ENCODE data around the gene SOX5. TPM values are rescaled to one million over a fixed set of nuclear protein-coding genes. Genes with fewer than 3 reads are reported as not detected.

Gene SOX5
- total and polyA plus RNA-seq, 2 experiments from 2014 or later, result 1.0 to 4.7 TPM

DNA sequence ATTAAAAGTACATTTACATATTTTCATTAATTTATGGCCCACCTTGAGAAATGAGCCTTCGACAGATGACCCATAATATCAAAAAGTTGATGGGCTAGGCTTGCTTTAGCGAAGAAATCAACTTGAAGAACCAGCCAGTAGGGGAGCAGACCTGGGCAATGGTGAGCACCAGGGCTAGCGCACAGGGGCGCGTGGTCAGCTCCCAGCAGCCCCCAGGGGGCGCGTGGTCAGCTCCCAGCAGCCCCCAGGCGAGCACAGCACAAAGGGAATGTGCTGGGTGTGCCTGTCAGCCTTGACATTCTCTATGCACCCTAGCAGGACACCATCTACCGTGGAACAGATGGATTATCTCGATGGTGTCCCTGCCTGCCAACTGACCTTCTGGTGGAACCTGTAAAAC, 15.3 kb upstream of the SOX5 start:
- H3K27me3 Mint-ChIP-seq (ENCODE audit: insufficient read depth, low read depth, poor library complexity), result peaks cover 3% of the 10 kb centered on the region
- H3K4me3 ChIP-seq, result no peak overlapping the region
- no peak overlapping the region for H3K4me2 ChIP-seq
- no peak overlapping the region for H3K27ac Mint-ChIP-seq
- ATAC-seq, result no peak
- no peaks in the 10 kb centered on the region for H3K4me1 Mint-ChIP-seq
- H3K9me2 ChIP-seq (ENCODE audit: insufficient read depth), result peaks cover 6% of the 10 kb centered on the region; the same call in 1 of the 2 replicates
- H4K20me1 ChIP-seq (replicated peaks; ENCODE audit: insufficient read depth), result no peaks in the 10 kb centered on the region
- TF ChIP-seq EZH2phosphoT487 (IDR thresholded peaks at IDR 0.05; ENCODE audit: unreplicated experiment) (no peak), NANOG (IDR thresholded peaks at IDR 0.05; ENCODE audit: borderline replicate concordance) (no peak), ZNF114 (CRISPR knock-in tag; IDR thresholded peaks at IDR 0.05) (no peak), STAT1 (IDR thresholded peaks at IDR 0.05; ENCODE audit: unreplicated experiment) (no peak)
- no peaks in the 10 kb centered on the region for H3K36me3 Mint-ChIP-seq (ENCODE audit: low read depth)
- H3K27me3 ChIP-seq (ENCODE audit: insufficient read depth), result no peaks in the 10 kb centered on the region
- H3K4me3 Mint-ChIP-seq, result no peak overlapping the region
- H3K27ac ChIP-seq (ENCODE audit: low read depth), result no peak overlapping the region
- H3K9me3 Mint-ChIP-seq, result no peaks in the 10 kb centered on the region
- H3K79me2 ChIP-seq (replicated peaks; ENCODE audit: insufficient read depth), result no peaks in the 10 kb centered on the region
- H3F3A ChIP-seq (replicated peaks; ENCODE audit: low read depth), result no peaks in the 10 kb centered on the region
- no peaks in the 10 kb centered on the region for H3K4me1 ChIP-seq (ENCODE audit: insufficient read depth)
- H3K36me3 ChIP-seq (ENCODE audit: insufficient read depth), result no peaks in the 10 kb centered on the region
- no peak for DNase-seq (ENCODE audit: low spot score)
- no peak overlapping the region for H2AFZ ChIP-seq

- Histone ChIP-seq H3K4me1 (ENCODE audit: insufficient read depth) (no peaks in the 10 kb centered on the region), H2AFZ (no peak overlapping the region), H3K4me2 (no peak overlapping the region), H3F3A (replicated peaks; ENCODE audit: low read depth) (no peaks in the 10 kb centered on the region), H3K36me3 (ENCODE audit: insufficient read depth) (no peaks in the 10 kb centered on the region), H3K4me3 (no peak overlapping the region), H3K27me3 (ENCODE audit: insufficient read depth) (no peaks in the 10 kb centered on the region), H3K79me2 (replicated peaks; ENCODE audit: insufficient read depth) (no peaks in the 10 kb centered on the region), H3K27ac (ENCODE audit: low read depth) (no peak overlapping the region), H3K9me2 (ENCODE audit: insufficient read depth) (no peaks in the 10 kb centered on the region), H4K20me1 (replicated peaks; ENCODE audit: insufficient read depth) (no peaks in the 10 kb centered on the region)
- Mint-ChIP-seq H3K27me3 (ENCODE audit: insufficient read depth, low read depth, poor library complexity) (peaks cover 1% of the 10 kb centered on the region), H3K27ac (no peak overlapping the region), H3K9me3 (peaks cover 6% of the 10 kb centered on the region; the same call in 1 of the 3 replicates), H3K36me3 (ENCODE audit: low read depth) (no peaks in the 10 kb centered on the region), H3K4me1 (no peaks in the 10 kb centered on the region), H3K4me3 (no peak overlapping the region)
- TF ChIP-seq CTCF (conservative IDR thresholded peaks at IDR 0.05; ENCODE audit: low read depth in 2 of 2) (no peak), POLR2AphosphoS5 (IDR thresholded peaks at IDR 0.05; ENCODE audit: low read depth) (no peak), JUNB (IDR thresholded peaks at IDR 0.05; ENCODE audit: unreplicated experiment) (no peak), CREB1 (CRISPR knock-in tag; IDR thresholded peaks at IDR 0.05; ENCODE audit: low read depth) (no peak), STAT1 (IDR thresholded peaks at IDR 0.05; ENCODE audit: unreplicated experiment) (no peak), ZNF331 (CRISPR knock-in tag; IDR thresholded peaks at IDR 0.05; ENCODE audit: low read depth) (no peak), ZNF114 (CRISPR knock-in tag; IDR thresholded peaks at IDR 0.05) (no peak), EZH2phosphoT487 (IDR thresholded peaks at IDR 0.05; ENCODE audit: unreplicated experiment) (no peak)
- TF ChIP-seq, protein P1, sequence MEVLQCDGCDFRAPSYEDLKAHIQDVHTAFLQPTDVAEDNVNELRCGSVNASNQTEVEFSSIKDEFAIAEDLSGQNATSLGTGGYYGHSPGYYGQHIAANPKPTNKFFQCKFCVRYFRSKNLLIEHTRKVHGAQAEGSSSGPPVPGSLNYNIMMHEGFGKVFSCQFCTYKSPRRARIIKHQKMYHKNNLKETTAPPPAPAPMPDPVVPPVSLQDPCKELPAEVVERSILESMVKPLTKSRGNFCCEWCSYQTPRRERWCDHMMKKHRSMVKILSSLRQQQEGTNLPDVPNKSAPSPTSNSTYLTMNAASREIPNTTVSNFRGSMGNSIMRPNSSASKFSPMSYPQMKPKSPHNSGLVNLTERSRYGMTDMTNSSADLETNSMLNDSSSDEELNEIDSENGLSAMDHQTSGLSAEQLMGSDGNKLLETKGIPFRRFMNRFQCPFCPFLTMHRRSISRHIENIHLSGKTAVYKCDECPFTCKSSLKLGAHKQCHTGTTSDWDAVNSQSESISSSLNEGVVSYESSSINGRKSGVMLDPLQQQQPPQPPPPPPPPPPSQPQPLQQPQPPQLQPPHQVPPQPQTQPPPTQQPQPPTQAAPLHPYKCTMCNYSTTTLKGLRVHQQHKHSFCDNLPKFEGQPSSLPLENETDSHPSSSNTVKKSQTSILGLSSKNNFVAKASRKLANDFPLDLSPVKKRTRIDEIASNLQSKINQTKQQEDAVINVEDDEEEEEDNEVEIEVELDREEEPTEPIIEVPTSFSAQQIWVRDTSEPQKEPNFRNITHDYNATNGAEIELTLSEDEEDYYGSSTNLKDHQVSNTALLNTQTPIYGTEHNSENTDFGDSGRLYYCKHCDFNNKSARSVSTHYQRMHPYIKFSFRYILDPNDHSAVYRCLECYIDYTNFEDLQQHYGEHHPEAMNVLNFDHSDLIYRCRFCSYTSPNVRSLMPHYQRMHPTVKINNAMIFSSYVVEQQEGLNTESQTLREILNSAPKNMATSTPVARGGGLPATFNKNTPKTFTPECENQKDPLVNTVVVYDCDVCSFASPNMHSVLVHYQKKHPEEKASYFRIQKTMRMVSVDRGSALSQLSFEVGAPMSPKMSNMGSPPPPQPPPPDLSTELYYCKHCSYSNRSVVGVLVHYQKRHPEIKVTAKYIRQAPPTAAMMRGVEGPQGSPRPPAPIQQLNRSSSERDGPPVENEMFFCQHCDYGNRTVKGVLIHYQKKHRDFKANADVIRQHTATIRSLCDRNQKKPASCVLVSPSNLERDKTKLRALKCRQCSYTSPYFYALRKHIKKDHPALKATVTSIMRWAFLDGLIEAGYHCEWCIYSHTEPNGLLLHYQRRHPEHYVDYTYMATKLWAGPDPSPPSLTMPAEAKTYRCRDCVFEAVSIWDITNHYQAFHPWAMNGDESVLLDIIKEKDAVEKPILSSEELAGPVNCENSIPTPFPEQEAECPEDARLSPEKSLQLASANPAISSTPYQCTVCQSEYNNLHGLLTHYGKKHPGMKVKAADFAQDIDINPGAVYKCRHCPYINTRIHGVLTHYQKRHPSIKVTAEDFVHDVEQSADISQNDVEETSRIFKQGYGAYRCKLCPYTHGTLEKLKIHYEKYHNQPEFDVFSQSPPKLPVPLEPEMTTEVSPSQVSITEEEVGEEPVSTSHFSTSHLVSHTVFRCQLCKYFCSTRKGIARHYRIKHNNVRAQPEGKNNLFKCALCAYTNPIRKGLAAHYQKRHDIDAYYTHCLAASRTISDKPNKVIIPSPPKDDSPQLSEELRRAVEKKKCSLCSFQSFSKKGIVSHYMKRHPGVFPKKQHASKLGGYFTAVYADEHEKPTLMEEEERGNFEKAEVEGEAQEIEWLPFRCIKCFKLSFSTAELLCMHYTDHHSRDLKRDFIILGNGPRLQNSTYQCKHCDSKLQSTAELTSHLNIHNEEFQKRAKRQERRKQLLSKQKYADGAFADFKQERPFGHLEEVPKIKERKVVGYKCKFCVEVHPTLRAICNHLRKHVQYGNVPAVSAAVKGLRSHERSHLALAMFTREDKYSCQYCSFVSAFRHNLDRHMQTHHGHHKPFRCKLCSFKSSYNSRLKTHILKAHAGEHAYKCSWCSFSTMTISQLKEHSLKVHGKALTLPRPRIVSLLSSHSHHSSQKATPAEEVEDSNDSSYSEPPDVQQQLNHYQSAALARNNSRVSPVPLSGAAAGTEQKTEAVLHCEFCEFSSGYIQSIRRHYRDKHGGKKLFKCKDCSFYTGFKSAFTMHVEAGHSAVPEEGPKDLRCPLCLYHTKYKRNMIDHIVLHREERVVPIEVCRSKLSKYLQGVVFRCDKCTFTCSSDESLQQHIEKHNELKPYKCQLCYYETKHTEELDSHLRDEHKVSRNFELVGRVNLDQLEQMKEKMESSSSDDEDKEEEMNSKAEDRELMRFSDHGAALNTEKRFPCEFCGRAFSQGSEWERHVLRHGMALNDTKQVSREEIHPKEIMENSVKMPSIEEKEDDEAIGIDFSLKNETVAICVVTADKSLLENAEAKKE (CRISPR knock-in tag; IDR thresholded peaks at IDR 0.05), result no peak
- DNase-seq (ENCODE audit: low spot score) (no peak), ATAC-seq (no peak)
Measured at GRCh38 chr12:23959826-23960225, 10.4 kb upstream of the SOX5 start.
